HG03175 (cell line): ENCODE data around the gene FBXL7.

ENCODE experiments used
- ATAC-seq: cut with Tn5 transposase; IDR thresholded peaks from one replicate; pipeline ENCODE4 v1.9.1; 2021; ENCODE audit warnings: mild to moderate bottlenecking, moderate library complexity; ENCODE audit not compliant: unreplicated experiment

FBXL7 gene

DNA sequence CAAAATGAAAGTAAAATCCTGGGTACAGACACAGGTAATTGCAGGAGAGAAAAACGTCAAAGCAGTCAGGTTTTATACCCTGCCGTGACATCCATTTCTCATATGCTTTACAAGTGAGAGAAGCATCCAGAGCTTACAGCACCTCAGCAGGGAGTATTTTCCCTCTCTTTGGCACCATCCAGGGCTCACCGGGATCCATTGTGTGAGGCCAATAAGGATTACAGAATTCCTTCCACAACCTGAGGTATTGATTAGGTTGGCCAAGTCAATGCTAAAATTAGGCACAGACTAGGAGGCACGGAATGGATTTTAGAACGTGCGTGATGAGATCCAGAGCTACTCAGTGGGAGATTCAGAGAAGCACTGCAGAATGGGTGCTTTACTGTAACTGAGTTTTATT lies 296.6 kb downstream of the FBXL7 start:
- no peak for ATAC-seq

DNA sequence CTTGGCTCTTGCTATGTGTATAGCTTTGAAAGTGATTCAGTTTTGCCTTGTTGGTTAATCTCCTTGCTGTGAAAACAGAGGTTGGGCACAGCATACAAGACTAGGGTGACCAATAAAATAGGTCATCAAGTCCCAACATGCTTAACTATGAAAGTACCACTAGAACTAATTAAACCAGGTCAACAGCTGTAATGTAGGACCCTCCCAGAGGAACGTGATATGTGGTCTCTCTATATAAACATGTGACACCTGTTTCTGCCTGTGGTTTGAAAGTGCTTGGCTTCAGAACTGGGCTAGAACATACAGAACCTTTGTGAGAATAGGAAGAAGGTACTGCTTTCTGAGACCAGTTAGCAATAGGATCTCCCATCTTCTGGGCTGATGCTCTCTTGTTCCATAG lies 297.1 kb downstream of the FBXL7 start:
- ATAC-seq, result no peak

DNA sequence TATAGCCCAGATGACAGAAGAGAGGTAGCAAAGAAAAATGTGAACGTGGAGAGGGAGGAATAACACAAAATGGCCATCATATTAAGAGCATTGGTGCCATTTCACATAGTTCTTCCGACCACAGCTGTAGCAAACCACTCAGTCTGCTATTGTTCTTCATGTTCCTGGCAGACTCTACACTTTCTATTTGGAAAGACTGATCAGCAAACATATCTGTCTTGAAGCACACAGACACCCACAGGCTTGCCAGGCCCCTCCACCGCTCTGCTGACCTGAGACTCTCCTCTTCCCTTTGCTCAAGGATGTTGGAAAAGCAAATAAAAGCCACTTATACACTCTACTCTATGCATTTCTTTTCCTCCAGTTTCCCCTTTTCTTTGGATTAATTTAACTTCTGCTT lies 298.0 kb downstream of the FBXL7 start:
- ATAC-seq, result no peak

DNA sequence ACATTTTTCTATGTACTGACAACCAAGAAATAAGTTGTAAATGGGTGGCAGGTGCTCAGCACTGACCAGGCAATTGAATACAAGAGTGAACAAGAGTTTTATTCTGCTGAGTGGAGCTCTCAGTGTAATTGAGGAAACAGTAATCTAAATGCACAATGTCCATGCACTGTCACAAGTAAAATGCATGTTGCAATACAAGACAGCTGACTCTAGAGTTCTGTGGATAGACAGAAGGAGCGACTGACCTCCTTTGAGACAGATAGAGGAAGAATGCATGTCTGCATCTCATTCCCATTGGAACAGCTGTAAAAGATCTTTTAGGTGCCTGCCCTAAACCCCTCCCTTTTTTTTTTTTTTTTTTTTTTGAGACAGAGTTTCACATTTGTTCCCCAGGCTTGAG lies 299.0 kb downstream of the FBXL7 start:
- no peak for ATAC-seq

DNA sequence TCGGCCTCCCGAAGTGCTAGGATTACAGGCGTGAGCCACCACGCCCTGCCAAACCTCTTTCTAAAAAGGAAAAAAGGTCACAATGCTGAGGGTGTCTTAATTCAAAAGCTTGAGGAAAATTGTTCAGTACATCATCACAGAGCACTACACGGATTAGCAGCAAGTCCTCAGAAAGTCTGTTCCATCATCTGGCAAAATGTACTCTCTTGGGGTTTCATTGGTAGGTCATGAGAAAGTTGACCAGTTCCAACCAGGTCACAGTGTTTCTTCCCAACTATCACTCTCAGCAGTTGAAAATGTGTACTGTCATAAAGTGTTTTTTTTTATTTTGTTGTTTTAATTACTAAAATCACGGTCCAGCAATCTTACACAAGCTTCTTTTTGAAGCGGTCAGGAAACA lies 299.6 kb downstream of the FBXL7 start:
- ATAC-seq, result no peak

DNA sequence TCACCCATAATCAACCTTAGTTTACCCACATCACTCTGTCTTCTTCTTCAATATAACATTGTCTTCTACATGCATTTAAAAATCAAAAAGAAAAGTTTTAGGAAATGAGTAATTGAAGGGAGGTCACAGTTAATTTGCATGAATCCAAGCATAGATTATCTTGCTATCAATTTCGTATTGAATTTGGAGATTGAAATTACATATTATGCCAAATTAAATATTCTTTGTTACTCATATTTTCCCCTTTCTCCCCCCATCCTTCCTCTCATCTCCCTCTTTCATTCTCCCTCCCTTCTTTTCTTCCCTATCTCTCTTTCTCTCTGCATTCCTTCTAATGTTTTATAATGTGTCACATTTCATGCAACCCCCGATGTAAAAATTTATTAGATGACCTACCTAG lies 303.3 kb downstream of the FBXL7 start:
- no peak for ATAC-seq

DNA sequence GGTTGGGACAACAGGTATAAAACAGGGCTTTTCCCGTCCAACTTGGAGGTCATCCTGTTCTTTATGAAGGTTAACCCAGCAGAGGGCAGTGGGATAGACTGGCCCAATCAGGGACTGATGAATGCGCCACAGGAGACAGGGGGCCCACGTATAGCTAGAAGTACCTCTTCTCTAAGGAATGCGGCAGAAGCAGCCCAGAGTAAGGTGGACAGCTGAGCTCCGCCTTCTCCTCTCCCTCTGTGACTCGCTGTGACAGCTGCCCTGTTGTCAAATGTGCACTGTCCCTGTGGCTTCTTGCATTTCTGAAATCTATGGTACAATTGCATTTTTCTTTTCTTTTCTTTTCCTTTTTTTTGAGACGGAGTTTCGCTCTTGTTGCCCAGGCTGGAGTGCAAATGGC lies 306.6 kb downstream of the FBXL7 start:
- no peak for ATAC-seq

DNA sequence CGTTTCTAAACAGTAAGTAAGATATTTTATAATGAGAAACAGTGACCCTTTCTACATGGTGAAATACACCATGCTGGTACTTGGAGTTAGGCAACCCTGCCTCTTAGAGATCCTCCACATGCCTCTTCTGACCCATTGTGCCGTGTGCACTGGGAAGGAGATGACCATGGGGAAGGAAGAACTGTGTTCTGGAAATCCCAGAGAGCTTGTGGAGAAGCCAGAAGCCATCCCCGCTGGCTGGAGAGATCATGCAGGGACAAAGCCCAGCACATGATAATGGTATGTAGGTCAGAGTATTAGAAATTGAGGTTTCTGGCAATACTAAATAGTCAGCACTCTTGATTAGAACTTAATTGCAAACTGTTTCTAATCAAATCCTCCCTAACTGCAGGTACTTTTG lies 307.3 kb downstream of the FBXL7 start:
- ATAC-seq, result no peak

DNA sequence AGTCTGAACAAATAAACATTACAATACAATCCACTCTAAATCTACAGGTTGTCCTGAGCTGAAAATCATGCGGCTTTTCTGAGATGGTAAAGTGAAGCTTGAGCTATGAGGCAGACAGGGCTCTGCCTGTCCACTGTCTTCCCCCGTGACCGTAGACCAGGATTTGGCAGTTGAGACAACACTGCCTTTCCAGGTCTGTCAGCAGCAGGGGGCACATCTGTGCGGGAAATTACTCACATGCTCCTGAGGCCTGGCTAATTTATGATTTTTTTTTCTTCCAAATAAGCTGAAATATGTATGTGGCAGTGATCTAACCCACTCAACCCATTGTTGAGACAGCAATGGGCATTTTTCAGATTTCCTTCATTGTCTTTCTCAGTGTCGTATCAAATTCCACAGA lies 307.9 kb downstream of the FBXL7 start:
- ATAC-seq, result no peak

DNA sequence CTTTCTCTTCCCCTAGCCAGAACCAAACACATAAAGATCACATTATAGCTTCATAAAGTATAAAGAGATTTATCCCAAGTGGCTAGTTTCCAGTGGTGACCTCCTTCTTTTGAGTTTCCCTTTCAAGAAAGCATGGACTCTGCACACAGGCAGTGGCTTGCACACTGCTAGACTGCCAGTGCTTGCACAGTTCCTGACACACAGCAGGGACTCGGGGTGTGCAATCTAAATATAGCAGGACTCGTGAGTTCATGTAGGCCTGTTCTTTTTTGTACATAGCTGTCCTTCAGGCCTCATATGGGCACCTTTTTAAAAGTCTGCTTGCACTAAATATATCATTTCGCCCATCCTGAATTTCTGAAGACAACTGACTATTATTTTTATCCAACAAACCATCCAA lies 308.6 kb downstream of the FBXL7 start:
- ATAC-seq, result no peak

DNA sequence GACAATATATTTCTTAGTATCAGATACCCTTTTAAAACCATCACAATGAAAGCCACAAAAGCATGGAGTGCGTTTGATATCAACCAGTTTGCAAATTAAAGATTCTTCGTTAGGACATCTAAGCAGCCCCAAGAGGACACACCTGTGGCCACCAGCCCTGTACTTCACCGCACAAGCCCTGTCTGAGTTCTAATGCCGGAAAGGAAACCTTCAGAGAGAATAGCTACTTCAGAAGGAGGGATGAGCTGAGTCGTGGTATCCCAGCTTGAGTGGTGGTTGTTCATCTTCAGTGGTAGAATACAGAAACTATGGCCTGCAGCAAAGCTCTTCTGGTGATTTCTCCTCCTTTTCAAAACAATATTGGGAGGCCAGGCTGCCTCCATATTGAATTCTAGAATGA lies 319.6 kb downstream of the FBXL7 start:
- no peak for ATAC-seq

DNA sequence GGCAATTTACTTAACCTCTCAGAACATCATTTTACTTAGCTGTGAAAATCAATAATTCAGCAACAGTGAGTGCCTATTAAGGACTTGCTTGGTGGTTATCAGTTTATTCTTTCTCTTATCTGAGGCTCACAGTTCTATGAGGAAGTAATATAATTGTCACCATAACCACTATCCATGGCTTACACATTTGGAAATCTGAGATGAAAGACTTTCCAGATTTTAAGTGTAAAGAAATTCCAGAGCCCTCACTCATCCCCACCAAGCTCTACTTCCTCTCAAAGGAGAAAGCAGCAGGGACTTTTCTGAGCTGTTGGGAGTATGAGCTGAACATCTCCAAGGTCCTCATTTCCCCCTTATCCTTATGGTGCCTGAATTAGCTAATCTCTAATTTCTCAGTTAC lies 321.5 kb downstream of the FBXL7 start:
- ATAC-seq, result no peak

DNA sequence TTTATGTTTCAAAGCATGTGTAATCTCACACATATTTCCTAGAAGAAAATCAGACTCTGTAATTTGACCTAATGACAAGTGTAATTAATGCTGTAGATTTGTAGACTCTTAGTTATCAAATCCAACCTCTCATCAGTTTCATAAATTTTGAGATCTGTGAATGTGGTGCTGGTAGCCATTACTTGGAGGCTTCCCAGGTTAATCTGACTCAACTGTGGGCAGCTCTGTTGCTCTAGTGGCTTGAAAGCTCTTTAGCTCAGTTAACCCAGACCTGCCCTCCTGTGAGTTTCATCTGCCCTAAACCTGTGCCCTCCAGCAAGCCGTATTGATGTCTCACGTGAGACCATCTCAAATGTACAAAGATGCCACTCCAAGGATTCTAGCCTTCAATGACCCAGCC lies 323.4 kb downstream of the FBXL7 start:
- ATAC-seq, result no peak

DNA sequence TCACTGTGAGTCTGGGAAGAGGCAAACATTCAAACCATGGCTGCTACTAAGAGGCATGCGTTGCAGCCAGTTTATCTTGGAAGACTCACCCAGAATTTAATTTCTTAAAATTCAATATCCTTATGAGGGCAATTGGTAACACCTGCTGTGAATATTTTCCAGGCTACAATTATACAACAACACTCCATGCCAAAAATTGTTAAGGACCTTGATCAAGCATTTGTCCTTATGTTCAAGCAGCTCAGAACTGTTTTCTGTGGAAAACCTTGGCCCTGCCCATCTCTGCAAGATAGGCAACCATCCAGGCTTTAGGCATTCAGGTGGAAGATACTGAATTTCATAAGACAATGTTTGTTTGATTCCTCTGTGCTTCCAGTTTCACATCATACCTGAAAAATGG lies 327.8 kb downstream of the FBXL7 start:
- ATAC-seq, result no peak

DNA sequence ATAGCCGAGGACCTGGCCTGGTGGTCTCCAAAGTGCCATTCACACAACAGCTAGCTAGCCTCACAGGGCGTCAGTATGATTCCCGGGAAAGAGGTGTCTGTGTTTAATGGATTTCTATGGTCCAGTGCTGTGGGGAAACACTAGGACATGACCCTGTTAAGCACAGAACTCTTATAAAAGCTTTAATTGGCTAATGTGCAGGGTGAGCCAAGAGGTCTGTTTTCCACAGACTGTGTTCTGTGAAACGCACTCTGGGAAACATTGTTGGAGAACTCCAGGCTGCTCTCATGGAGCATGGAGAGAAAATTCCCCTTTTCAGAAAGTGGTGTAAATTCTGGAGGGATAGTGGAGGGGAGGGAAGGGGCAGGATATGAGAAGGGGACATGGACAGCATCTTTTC lies 331.4 kb downstream of the FBXL7 start:
- ATAC-seq, result no peak

DNA sequence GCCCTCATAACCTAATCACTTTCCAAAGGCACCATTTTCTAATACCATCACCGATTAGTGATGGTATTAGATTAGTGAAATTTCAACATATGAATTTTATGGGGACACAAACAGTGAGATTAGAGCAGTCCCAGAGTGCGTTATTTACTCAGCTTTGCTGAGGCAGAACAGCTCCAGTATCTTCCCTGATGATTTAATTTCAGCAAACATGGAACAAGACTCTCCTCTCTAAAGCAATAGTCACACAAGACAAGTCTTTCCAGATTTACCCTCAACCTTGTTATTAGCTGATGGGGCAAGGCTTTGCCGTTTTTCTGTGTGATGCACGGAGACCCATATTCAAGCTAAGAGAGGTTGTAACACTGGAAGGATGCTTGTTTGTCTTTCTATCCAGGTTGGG lies 333.4 kb downstream of the FBXL7 start:
- no peak for ATAC-seq

DNA sequence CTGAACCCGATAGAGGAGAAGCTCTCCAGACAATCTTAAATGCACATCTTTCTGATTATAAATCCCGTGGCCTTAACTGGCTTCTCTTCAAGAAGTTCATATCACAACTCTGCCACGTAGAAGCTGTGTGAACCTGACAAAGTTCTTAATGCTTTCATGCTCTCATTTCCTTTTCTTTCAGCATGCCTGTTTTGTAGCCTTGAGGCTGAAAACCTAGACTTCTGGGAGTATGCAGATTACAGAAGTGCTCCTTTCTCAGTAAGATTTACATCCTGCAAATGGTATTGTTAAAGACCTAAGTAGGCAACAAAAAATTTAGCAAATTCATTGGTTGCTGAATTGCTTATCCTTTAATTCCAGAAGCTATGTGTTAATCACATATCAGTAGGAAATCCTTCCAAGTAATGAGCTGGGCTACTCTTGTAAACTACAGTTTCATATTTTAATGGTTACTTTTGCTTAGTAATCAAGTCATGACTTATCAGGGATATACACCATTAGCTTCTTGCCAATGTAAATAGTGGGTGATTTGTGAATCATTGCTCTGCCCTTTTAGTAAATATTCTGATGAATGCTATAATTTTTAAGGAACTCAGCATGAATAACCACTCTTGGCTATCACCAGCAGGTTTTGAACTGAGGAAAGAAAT lies 334.7 kb downstream of the FBXL7 start:
- no peak for ATAC-seq

DNA sequence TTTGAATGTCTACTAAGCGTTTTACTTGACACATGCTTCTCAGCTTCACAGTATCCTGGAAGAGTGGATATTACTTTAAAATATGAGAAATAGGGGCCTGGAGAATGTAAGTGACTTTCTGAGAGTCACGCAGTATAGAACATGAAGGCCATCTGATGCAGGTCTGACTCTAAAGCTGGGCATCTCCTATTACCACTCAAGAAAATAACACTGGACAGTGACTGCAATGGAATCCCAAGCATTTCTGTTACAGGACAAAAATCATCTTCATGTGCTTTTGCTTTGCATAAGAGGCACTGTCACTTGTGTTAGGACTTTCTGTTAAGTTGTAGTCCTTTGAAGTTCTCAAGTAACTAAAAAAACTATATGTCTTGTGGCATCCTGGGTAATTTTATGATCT lies 335.5 kb downstream of the FBXL7 start:
- ATAC-seq, result no peak

DNA sequence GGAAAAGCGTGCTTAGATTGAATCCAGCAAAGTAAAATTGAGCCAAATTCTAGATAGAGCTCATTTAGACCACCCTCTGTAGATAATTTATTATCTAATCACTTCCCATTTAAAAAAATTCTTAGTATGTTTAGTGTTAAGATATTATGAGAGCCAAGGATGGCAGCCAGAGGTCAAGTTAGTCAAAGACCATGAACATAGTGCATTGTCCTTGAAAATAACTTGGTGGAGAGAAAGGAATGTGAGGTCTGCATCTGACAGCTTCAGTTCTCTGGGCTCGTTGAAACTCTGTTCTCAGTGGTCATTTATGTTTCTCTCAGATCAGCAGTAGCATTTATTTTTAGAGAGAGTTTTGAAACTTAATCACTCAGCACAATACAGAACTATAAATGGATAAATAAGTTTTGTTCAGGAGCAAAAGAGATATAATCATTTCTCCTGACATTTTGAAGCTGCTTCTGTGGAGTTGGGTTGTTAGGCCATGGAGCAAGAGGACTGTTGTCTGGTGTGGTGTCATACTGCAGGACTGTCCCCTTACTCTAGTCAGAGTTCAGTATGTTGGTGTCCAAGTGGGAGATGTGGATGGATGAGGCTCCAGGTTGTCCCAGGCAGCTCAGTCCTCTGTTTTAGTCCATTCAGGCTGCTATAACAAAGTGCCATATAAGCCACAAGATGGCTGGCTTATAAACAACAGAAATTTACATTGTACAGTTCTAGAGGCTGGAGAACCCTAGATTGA lies 337.7 kb downstream of the FBXL7 start:
- ATAC-seq, result no peak

DNA sequence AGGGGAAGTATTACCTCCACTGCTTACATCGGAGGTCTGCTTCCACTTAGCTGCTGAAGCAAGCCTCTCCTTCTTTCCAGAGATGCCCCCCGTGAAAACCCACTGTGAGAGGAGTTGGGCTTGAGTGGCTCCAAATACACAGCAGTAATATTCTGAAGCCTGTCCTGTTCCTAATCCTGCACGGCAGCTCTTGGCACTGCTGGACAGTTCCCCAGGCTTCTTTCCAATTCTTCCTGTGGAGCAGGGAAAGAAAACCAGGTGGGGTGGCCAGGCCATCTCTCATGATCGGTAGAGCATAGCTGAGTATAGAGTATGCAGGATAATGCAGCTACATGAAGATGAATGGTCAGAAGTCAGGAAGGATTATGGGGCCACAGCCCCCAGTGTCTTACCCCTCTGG lies 344.3 kb downstream of the FBXL7 start:
- ATAC-seq, result no peak

DNA sequence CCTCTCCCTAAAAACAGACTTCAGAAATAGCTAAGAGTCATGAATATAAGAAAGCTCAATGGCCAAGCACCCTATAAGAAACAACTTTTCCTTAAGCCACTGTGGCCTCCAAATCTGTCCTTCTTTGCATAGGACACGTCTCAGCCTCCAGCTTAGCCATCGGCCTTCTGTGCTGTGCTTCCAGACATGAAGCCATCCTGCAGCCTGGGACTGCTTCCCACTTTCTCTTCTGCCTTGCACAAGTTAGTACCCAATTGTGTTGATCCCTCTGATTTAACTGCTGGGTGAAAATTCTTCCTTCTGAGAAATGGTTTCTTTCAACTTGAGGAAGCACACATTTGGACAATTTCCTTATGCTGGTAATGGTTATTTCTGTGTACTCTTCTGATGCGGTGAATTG lies 344.9 kb downstream of the FBXL7 start:
- ATAC-seq, result no peak

DNA sequence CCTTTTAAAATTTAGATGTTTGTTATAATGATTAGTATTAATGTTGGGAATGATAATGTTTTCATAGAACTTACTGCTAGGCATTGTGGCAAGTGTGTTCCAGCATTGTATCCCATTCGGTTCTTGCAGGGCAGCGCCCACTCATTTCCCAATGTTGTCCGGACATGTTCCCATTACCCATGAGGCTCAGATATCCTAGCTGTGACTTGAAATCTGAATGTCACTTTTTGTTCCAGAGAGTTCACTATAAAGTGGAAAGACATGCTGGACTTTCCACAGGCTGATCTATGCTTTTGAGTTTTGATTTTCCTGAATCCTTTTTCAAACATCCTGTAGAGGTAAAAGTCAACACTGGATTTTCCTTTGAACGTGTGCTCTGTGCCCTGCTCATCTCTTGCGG lies 350.6 kb downstream of the FBXL7 start:
- no peak for ATAC-seq

DNA sequence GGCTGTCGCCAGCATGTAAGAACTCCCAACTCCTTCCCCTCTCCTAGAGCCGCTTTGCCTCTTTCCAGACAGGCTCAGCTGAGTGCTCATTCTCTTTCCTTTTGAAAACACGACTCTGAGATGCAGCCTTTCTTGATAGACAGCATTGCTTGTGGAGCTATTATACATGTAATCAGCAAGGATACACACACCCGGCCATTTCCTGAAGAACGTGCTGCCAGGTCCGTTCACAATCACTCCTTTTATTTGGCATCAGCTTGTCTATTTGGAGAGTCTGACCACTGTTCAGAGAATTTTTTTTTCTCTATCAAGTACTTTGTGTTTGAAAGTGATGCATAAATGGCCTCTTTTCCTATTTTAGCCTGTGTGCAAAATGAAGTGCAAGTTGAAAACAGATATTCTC lies 351.0 kb downstream of the FBXL7 start:
- ATAC-seq, result no peak
